Measurements from ENCODE around the gene MARCO. TPM values are rescaled to one million over a fixed set of nuclear protein-coding genes. Genes with fewer than 3 reads are reported as not detected.

Gene MARCO
- total and polyA plus RNA-seq, 2 of the 8 experiments (the other 6 are each of a cell fraction or from before 2014, with no cell fraction given), result not detected

- TF ChIP-seq SAP30 (IDR thresholded peaks at IDR 0.05; ENCODE audit: insufficient read depth, insufficient replicate concordance, low read length) (no peak), SP1 (IDR thresholded peaks at IDR 0.05; ENCODE audit: low read depth, low read length) (no peak), KDM1A (IDR thresholded peaks at IDR 0.05; ENCODE audit: borderline replicate concordance, low read length) (peak; percentile 93), HDAC2 (IDR thresholded peaks at IDR 0.05; ENCODE audit: borderline replicate concordance in 1 of 2, low read depth in 2 of 2, low read length in 2 of 2) (peak in 1 of 2 experiments; percentile 59; a peak in 1 of 4 replicates)
- TF ChIP-seq, protein P1, sequence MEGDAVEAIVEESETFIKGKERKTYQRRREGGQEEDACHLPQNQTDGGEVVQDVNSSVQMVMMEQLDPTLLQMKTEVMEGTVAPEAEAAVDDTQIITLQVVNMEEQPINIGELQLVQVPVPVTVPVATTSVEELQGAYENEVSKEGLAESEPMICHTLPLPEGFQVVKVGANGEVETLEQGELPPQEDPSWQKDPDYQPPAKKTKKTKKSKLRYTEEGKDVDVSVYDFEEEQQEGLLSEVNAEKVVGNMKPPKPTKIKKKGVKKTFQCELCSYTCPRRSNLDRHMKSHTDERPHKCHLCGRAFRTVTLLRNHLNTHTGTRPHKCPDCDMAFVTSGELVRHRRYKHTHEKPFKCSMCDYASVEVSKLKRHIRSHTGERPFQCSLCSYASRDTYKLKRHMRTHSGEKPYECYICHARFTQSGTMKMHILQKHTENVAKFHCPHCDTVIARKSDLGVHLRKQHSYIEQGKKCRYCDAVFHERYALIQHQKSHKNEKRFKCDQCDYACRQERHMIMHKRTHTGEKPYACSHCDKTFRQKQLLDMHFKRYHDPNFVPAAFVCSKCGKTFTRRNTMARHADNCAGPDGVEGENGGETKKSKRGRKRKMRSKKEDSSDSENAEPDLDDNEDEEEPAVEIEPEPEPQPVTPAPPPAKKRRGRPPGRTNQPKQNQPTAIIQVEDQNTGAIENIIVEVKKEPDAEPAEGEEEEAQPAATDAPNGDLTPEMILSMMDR (IDR thresholded peaks at IDR 0.05; ENCODE audit: control extremely low read depth in 1 of 3, insufficient read depth in 1 of 3, low read depth in 1 of 3, low read length in 3 of 3), result no peak
Observed at GRCh38 chr2:119011910-119012209, 69.9 kb downstream of the MARCO start (continued).

Data from H1 (cell line).